Astrocyte of the cerebellum (primary cell): Measurements from ENCODE around the gene PTPRU.

Experiments
- DNase-seq: peaks from one replicate; pipeline ENCODE4 v3.0.0-alpha.2; 2011; ENCODE audit warnings: low read depth
- H3K4me3 ChIP-seq: 2 replicates; pipeline ENCODE4 v1.5.1; 2011; ENCODE audit warnings: mild to moderate bottlenecking, low read depth, low read length, moderate library complexity
- in situ Hi-C: cut with HindIII; loops from 2 replicates; pipeline ENCODE4 v1.10.0; 2017; ENCODE audit warnings: low sequenced_read_pairs
- TF ChIP-seq, protein P1 (sequence below): IDR thresholded peaks from 2 replicates; pipeline ENCODE4 v1.5.1; 2012; ENCODE audit warnings: low read length, low read depth, moderate library complexity, mild to moderate bottlenecking; ENCODE audit errors: missing control alignments

PTPRU gene

GRCh38 chr1:29270929-29271521 lies 34.7 kb downstream of the PTPRU start:
- DNase-seq, result no peak
- no peak overlapping the region for H3K4me3 ChIP-seq
- in situ Hi-C loops, result no loop called here
- TF ChIP-seq, protein P1, sequence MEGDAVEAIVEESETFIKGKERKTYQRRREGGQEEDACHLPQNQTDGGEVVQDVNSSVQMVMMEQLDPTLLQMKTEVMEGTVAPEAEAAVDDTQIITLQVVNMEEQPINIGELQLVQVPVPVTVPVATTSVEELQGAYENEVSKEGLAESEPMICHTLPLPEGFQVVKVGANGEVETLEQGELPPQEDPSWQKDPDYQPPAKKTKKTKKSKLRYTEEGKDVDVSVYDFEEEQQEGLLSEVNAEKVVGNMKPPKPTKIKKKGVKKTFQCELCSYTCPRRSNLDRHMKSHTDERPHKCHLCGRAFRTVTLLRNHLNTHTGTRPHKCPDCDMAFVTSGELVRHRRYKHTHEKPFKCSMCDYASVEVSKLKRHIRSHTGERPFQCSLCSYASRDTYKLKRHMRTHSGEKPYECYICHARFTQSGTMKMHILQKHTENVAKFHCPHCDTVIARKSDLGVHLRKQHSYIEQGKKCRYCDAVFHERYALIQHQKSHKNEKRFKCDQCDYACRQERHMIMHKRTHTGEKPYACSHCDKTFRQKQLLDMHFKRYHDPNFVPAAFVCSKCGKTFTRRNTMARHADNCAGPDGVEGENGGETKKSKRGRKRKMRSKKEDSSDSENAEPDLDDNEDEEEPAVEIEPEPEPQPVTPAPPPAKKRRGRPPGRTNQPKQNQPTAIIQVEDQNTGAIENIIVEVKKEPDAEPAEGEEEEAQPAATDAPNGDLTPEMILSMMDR, result no peak

GRCh38 chr1:29271724-29272123 lies 35.4 kb downstream of the PTPRU start:
- in situ Hi-C loops, result no loop called here
- peak; percentile 73 for DNase-seq

GRCh38 chr1:29272147-29272907 lies 36.0 kb downstream of the PTPRU start:
- in situ Hi-C loops, result no loop called here
- TF ChIP-seq, protein P1, result no peak
- no peak for DNase-seq
- no peak overlapping the region for H3K4me3 ChIP-seq

More at GRCh38 chr1:29271724-29272123, 35.4 kb downstream of the PTPRU start:
- H3K4me3 ChIP-seq, result no peak overlapping the region
- TF ChIP-seq, protein P1, result no peak

DNA sequence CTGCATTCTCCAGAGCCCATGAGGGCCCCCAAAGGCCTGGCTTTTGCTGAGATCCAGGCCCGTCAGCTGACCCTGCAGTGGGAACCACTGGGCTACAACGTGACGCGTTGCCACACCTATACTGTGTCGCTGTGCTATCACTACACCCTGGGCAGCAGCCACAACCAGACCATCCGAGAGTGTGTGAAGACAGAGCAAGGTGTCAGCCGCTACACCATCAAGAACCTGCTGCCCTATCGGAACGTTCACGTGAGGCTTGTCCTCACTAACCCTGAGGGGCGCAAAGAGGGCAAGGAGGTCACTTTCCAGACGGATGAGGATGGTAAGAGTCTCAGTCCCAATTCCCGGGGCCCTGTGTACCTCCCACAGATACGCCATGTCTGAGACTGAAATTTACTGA lies 39.1 kb downstream of the PTPRU start:
- H3K4me3 ChIP-seq, result no peak overlapping the region
- DNase-seq, result no peak
- TF ChIP-seq, protein P1, result no peak
- in situ Hi-C loops, result no loop called here

DNA sequence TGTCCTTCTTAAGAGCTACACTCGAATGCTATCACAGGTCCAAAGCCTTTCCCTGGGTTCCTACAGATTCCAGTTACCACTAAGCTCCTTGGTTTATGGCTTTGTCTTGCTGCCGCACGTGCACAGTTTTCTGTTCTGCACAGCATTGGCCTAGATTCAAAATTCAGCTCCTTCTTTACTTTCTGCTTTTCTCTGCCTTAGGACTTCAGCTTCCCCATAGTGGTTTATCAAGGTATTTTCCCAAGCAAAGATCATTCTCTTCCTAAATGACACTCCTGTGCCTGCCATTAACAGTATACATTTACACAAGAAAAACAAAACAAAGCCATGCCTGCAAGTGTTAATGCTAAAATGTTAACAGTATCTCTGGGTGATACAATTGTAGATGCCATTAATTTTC lies 41.8 kb downstream of the PTPRU start:
- in situ Hi-C loops, result no loop called here
- TF ChIP-seq, protein P1, result no peak
- no peak overlapping the region for H3K4me3 ChIP-seq
- no peak for DNase-seq

DNA sequence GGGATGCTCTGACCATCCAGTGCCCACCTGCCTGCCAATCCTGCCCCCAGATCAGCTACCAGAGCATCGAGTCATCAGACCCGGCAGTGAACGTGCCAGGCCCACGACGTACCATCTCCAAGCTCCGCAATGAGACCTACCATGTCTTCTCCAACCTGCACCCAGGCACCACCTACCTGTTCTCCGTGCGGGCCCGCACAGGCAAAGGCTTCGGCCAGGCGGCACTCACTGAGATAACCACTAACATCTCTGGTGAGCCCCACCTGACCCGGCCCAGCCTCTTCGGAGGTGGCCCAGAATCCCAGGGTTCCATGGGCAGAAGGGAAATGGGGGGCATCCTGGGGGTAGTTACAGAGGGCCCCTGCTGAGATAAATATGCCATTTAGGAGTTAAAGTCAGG lies 43.1 kb downstream of the PTPRU start:
- DNase-seq, result no peak
- in situ Hi-C loops, result no loop called here
- H3K4me3 ChIP-seq, result no peak overlapping the region
- TF ChIP-seq, protein P1, result no peak
